HG03558 (cell line): ENCODE results near the gene SUB1.
"Not testable (repeated sequence)": the region's sequence is repeated elsewhere in the genome, so short reads cannot be mapped to it uniquely, and the experiment has no call there.

Experiments
- ATAC-seq: cut with Tn5 transposase; IDR thresholded peaks from one replicate; pipeline ENCODE4 v1.9.1; 2021; ENCODE audit warnings: moderate number of reproducible peaks; ENCODE audit not compliant: unreplicated experiment; ENCODE audit errors: extremely low read depth

The SUB1 gene

DNA sequence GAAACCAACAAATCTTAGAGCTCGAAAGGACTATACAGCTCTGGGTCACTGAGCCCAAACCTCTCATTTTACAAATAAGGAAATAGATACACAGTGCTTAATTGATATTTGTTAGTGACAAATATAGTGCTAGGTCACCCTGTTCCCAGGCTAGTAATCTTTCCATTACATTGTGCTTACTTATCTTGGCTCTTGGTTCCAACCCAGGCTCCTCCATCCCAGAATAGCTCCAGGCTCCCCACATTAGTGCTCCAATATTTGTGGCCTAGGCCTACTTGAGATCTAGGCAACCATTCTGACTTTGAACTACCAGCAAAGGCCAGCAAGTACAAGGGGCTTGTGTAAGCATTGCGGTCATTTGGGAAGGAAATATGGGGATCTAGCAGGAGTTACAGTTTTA is 21.7 kb upstream of the SUB1 start:
- no peak for ATAC-seq

DNA sequence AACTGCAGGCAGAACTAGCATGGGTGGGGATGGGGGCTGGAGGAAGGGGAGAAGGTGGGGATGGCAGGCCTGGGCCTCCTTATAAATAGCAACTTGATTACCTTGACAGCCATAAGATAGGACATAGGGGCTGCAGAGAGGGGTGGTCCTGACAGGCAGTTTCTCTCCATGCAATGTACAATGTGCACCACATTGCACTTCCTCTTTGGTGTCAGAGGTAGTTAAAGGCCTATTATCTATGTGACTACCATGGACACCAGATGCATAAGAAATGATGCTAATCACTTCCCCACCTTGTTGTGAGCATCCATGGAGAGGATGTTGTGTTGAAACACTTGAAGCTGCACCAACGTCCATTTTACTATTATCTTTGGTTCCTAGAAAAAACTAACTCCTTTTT is 20.2 kb upstream of the SUB1 start:
- ATAC-seq, result no peak

DNA sequence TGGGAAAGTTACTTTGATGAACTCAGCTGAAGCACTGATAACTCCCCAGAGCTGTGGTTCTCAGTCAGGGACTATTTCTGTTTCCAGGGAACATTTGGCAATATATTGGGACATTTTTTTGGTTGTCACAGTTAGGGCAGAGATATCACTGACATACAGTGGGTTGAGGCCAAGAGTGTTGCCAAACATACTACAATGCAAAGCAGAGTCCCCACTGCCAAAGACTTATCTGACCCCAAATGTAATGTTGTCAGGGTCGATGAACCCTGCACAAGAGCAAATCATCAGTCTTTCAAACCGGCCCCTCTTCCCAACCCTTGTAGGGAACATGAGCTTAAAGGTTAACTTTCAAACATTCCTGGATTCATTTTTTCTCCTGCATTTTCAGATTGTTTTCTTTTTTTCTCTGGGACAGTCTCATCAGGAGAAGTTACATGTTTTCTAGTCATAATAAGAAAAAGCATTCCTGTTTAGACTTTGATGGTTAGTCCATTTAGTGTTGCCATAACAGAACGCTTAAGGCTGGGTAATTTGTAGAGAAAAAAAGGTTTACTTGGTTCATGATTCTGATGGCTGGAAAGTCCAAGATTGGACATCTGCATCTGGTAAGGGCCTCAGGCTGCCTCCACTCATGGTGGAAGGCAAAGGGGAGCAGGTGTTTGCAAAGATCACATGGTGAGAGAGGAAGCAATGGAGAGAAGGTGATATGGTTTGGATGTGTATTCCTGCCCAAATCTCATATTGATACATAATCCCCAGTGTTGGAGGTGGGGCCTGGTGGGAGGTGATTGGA is 18.8 kb upstream of the SUB1 start:
- ATAC-seq, result no peak

DNA sequence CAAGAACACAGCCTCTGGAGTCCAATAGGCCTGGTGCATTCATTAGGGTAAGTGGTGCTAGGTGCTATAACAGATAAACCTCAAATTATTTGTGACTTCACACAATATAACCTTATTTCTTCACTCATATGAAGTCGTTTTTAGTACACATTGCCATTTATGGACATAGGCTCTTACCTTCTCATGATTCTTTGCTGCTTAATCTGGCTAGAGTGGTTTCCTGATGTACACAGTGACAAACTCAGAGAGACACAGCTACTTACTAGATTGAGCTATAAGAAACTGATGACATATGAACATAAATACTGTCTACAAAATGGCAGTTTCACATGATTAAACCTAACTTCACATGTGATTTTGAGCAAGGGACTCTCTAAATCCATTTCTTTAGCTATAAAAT is 14.2 kb upstream of the SUB1 start:
- no peak for ATAC-seq

DNA sequence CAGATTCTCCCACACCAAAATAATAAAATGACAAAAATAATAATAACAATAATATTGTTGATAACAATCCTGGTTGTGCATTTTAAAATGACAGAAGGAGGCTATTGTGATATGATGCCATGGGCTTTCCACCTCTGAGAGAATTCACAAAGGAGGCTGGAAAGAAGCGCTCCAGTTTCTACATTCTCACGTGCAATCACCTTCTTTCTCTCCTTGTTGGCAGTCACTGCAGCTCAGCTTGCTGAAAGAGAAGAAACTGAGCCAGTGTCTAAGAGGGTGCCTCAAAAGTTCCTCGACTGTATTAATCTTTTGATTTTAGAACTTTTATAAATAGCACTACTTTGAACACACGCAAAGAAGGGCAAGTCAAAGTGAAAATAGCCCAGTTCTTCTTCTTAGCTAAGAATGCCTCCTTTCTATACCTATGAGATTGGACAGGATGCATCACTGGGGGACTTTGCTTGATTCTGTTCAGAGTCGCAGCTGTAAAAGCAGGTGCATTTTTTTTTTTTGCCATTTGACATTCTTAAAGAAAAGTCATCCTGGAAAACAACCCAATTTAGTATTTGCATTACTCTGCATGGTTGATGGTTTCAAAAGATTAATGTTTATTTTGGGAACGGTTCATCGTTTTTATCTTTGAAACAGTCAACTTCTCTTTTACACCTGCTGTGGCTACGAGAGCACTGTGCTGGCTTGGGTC is 12.4 kb upstream of the SUB1 start:
- peak; percentile 88 for ATAC-seq

DNA sequence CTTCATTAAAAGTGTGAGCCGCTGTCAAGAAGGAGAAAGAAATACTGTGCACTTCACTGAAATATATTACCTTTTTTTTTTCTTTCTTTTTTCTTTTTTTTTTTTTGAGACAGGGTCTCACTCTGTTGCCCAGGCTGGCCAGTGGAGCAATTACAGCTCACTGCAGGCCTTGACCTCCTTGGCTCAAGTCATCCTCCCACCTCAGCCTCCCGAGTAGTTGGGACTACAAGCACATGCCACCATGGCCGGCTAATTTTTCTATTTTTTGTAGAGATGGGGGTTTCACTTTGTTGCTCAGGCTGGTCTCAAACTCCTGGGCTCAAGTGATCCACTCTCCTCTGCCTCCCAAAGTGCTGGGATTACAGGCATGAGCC is 11.9 kb upstream of the SUB1 start:
- not testable (repeated sequence) for ATAC-seq

DNA sequence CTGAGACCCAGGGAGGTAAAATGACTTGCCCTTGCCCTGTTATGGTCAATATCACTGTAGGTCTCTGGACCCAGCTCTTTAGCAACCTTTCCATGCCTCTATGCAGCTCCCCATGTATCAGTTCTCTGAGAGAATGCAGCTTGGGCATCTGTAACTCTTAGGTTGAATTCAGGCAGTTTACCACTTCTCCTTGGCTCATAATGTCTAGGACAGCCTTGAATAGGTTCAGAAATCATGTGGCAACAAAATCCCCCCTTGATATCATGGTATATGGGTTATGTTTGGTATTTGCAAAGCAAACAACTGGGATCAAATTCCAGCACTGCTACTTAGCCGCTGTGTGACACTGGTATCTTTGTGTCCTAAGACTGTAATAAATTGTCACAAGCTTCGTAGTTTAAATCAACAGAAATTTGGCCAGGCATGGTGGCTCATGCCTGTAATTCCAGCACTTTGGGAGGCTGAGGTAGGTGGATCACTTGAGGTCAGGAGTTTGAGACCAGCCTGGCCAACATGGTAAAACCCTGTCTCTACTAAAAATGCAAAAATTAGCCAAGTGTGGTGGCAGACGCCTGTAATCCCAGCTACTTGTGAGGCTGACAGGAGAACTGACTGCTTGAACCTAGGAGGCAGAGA is 10.7 kb upstream of the SUB1 start:
- ATAC-seq, result no peak

DNA sequence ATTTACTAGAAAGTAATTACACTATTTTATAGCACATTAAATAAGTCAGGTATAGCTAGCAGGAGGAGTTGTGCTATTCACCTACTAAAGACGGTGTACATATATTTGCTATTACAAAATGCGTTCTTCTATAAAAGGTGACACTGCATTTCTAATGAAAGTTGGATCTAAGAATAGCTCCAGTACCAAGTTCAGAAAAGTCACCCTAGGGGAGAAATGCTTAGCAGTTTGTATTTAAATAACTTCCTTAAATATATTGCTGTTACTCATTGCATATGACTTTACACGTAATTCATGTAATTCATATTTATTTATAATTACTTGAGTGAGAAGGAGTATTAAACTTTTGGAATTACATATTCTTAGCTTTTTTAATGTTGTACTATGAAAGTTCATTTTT is 7.0 kb upstream of the SUB1 start:
- ATAC-seq, result no peak

DNA sequence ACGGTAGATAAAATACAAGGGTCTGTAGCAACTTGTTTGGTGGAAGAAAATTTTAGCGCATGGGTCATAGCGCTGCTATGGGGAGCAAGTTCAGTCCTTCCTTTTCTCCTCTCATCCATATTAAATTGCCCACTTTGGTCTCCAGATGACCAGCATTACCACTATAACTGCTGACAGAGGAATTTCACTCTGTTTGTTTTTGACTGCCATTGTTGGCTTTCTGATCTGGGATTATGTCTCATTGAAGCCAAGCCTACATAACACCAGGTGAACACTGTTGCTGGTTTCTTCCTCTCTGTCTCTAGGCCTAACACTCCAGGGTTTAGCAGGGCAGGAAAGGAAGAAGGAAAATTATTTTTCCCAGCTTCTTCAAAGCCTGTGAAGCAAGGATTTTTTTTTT is 6.6 kb upstream of the SUB1 start:
- no peak for ATAC-seq

DNA sequence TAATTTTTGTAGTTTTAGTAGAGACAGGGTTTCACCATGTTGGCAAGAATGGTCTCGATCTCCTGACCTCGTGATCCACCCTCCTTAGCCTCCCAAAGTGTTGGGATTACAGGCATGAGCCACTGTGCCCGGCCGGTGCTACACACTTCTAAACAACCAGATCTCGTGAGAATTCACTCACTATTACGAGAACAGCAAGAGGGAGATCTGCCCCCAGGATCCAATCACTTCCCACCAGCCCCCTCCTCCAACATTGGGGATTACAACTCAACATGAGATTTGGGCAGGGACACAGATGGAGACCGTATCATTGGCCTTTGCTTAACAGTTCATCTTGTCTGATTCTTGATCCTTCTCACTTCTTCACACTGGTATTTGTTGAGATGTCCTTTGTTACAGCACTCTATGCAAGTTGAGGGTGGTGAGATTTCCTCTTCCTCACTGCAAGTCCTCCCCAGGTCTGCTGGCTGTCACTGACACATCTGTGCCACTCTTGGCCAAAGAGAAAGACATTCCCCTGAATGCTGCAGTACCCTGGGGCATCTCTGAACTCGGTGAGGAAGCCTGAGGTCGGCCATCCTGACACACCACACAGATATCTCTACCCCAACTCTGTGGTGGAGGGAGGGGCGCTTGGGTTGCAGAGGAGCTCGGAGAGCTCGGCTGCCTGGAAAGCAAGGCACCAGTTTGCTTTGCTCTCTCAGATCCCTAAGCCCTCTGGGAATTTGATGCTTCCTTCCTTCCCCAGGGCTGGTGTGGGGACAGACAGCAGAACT is 4.2 kb upstream of the SUB1 start:
- ATAC-seq, result no peak

DNA sequence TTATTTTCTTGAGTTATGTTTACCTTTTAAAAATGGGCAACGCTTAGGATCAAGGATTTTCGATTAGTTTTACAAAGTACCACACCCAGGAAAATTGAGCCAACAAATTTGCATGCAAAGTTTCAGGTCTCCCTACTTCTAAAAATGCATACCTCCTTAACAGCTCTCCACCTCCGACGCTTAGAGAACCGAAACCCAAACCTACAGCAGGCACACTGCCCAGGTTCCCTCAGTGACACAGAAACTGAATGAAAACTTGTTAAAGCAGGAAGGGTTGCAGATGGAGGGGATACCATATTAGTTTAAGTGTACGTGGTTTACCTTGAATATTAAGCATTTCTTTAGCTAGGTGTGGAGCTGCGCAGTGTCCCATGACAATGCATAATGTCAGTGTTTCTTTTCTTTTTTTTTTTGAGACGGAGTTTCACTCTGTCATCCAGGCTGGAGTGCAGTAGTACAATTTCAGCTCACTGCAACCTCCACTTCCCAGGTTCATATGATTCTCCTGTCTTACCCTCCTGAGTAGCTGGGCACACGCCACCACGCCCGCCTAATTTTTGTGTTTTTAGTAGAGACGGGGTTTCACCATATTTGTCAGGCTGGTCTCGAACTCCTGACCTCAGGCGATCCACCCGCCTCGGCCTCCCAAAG is 1.6 kb upstream of the SUB1 start:
- ATAC-seq, result peak; percentile 76

DNA sequence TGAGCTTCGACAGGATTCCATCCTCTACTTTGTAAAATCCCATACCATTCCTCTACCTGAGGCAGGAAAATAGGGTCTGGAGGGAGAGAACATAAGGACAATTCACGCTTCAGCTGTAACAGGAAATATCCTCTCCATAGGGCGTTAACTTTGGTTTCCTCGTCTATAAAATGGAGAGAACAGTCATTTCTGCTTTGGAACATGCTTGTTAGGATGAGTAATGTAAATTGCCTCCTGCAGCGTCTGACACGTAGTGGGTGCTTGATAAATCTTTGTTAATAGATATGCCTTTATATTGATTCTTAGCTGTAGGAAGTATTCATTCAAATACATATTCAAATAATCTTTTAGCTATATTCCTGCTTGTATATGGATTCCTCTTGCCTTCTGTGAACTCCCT is 711 bp upstream of the SUB1 start:
- ATAC-seq, result no peak

DNA sequence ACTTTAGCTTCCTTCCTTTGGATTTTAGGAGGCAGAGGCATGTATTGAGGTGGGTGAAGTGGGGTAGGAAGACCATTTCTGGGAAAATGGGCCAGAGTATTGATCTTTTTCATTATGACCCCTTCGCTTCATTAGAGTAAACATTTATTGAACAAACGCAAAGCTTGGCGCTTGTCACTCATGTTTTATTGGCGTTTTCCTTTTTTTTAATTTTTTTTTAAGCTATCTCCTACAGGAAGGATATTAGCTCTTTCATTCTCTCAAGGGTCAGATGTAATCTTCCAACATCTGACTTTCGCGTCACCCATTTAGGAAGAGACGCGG is 273 bp upstream of the SUB1 start:
- no peak for ATAC-seq

DNA sequence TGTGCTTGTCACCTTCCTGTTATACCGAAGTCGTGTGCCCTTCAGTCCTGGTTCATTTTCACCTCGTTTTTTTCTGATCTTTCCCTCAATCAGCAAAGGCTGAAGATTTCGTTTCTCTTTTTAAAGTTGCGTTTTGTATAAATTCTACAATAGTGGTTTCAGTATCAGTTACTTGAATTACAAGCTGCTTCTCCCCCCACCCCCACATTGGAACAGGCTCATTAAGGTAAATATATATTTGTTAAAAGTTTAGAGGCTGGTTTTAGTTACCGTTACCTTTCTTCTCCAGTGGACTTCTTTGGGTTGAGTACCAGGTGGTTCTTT is 881 bp downstream of the SUB1 start:
- ATAC-seq, result no peak

DNA sequence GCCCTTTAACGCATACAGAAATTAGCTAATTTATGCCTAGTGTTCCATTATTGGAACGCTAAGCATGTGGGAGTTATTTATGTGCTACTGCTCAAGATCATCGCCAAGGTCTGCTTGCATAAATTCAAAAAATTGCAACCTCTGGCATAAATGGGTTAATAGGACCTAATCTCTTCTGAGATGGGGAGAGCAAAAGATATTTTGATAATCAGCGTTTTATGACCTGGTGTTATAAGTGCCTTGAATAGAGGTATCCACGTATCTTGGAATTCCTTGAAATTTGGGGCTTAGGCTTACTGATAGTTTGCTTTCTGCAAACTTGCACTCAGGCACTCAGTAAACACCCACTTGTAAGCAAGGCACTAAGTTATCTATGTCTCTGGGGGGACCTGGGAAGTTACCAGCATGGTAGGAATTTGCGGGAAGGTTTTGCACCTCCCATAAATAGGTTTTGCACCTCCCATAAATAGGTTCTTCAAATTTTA is 1.8 kb downstream of the SUB1 start:
- no peak for ATAC-seq

DNA sequence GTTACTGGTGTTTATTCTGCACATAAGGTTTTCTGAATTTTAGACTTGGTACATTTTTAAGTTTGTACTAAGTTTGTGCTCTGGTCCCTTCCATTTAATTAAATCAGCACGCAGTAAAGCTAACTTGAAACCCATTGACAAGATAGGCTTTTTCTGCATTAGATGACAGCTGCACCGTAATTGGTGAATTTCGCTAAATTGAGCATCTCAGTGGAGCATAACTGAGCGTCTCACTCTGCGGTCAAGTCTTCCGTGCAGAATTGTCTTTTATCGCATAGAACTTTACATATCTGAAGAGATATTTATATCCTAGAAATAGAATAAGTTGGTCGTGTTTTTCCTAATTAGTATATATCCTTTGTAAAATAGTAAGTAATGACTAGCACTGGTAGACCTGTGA is 4.1 kb downstream of the SUB1 start:
- ATAC-seq, result no peak

DNA sequence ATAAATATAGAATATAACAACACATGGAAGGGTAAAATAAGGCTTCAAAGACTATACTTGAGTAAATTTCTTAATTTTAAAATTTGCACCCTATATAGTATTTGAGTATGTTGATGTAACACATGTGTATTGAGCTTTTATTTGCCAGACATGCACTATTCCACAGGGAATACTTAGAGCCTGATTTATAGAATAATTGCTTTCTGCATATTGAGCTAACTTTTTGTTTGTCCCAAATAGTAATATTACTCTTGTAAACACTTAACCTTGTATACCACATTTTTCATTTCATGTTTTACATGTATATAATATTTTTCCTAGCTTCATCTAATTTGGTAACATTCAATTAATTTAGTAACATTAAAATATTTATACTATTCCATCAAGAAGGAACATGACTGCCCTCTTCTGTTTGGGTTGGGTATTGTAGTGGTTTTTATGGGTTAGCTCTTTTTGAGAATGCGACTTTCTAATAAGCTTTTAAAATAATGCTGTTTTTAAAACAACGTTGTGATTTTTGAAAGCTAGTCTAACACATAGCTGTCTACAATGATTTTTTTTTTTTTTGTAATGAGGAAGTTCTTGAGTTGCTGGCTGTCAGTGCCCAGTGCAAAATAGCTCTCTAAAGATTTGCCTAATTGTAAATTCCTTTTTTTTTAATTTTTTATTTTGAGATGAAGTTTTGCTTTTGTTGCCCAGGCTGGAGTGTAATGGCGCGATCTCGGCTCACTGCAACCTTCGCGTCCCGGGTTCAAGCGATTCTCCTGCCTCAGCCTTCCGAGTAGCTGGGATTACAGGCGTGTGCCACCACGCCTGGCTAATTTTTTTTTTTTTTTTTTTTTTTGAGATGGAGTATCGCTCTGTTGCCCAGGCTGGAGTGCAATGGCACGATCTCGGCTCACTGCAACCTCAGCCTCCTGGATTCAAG is 4.8 kb downstream of the SUB1 start:
- ATAC-seq, result no peak

DNA sequence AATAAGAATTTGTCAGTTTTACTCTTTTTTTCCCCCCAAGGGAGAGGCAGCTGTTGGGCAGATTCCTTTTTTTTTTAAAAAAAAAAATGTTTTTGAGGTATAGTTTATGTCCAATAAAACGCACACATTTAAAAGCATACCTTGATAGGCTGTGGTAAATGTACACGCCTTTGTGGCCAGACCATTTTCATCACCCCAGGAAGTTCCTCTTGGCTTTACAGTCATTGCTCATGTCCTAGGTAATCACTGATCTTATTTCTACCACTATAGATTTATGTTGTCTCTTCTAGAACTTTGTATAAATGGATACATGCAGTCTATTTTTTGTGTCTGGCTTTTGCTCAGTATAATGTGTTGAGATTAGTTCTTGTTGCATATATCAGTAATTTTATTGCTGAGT is 9.8 kb downstream of the SUB1 start:
- no peak for ATAC-seq

DNA sequence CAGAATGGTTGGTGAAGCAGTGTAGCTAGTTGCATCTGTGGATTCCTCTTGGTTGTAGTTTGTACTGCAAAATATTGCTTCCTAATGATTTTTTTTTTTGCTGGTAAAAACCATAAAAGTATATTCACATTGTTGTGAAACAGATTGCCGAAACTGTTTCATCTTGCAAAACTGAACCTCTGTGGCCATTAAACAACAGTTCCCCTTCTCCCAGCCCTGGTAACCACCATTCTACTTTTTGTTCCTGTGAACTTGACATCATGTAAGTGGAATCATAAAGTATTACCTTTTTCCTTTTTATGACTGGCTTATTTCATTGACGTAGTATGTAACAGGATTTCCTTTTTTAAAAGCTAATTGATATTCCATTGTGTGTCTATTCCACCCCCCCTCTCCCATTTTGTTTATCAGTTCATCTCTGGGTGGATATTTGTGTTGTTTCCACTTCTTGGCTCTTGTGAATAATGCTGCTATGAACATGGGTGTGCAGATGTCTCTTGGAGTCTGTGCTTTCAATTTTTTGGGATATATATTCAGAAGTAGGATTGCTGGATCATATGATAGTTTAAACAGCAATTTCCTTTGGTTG is 11.8 kb downstream of the SUB1 start:
- no peak for ATAC-seq
